ENCODE results near the gene KLHL40. TPM values are rescaled to one million over a fixed set of nuclear protein-coding genes. Genes with fewer than 3 reads are reported as not detected.

Gene KLHL40
- polyA plus RNA-seq, 1 experiment, result not detected

DNA sequence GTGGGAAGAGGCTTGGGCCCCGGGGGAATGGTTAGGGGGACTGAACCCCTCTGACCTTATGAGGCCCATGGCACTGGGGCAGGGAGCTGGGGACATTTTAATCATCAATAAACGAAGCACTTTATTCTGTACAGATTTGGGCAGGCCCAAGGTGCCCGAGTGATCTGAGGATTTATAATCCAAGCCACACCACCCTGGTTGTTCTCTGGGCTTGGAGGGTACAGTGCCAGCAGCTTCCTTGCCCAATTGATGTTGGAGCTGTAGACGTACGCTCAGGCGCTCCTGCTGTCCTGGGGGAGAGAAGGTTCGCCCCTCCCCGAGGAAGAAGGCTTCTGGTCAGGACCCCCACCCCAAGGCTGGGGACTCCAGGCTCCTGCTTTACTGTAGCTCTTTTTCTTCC, 19.3 kb upstream of the KLHL40 start:
- H3K27ac ChIP-seq (ENCODE audit: low read depth, low read length), result no peak overlapping the region
- H3K27me3 ChIP-seq (ENCODE audit: control insufficient read depth, insufficient read depth, low read length), result peaks cover 11% of the 10 kb centered on the region
- ChIA-PET POLR2A (interaction anchor here (1.1 kb wide), 1 partner anchor 12 kb away, joined by 3 read pairs; the partner anchor contains the start of gene ZBTB47), CTCF (interaction anchor here (1.2 kb wide), 1 partner anchor 79 kb away, joined by 4 read pairs; no protein-coding TSS in a partner anchor)
- peaks cover 10% of the 10 kb centered on the region for H3K9me3 ChIP-seq (ENCODE audit: control insufficient read depth, insufficient read depth, low read length)
- no peak overlapping the region for H3K4me3 ChIP-seq (ENCODE audit: low read depth, low read length)
- no peak for TF ChIP-seq CTCF (IDR thresholded peaks at IDR 0.05; ENCODE audit: low read depth, low read length)
- no peak for DNase-seq (ENCODE audit: low read depth, low spot score)

DNA sequence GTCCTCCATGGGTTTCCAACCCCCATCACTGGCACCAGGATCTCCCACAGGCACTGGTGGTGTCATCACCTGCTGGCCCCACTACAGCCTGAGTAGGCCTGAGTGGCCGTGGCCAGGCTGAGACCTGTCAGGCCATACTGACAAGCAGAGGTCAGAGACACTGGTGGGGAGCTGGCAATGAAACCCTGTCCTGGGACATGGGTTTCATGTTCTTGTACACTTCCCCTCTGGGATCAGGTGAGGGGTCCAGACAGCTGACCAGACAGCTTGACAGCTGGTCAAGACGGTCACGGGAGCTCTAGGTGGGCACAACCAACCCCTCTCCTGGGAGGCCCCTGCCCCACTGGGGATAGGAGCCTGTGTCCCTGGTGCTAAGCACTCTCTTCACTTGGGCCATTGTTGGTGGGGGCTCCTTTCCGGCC, 18.7 kb upstream of the KLHL40 start:
- POLR2A ChIA-PET, result no interaction called here
- no peak overlapping the region for H3K27ac ChIP-seq (ENCODE audit: low read depth, low read length)
- no peak for DNase-seq (ENCODE audit: low read depth, low spot score)
- no peak overlapping the region for H3K4me3 ChIP-seq (ENCODE audit: low read depth, low read length)
- CTCF ChIA-PET, result interaction anchor here (1.2 kb wide), 1 partner anchor 79 kb away, joined by 4 read pairs; no protein-coding TSS in a partner anchor
- peaks cover 10% of the 10 kb centered on the region for H3K9me3 ChIP-seq (ENCODE audit: control insufficient read depth, insufficient read depth, low read length)
- no peak for TF ChIP-seq CTCF (IDR thresholded peaks at IDR 0.05; ENCODE audit: low read depth, low read length)
- peaks cover 11% of the 10 kb centered on the region for H3K27me3 ChIP-seq (ENCODE audit: control insufficient read depth, insufficient read depth, low read length)

GRCh38 chr3:42667096-42667522, 18.2 kb upstream of the KLHL40 start:
- ChIA-PET CTCF (no interaction called here), POLR2A (no interaction called here)
- Histone ChIP-seq H3K27me3 (ENCODE audit: control insufficient read depth, insufficient read depth, low read length) (peaks cover 11% of the 10 kb centered on the region), H3K27ac (ENCODE audit: low read depth, low read length) (no peak overlapping the region), H3K9me3 (ENCODE audit: control insufficient read depth, insufficient read depth, low read length) (peaks cover 10% of the 10 kb centered on the region), H3K4me3 (ENCODE audit: low read depth, low read length) (no peak overlapping the region)
- TF ChIP-seq CTCF (IDR thresholded peaks at IDR 0.05; ENCODE audit: low read depth, low read length), result no peak
- DNase-seq (ENCODE audit: low read depth, low spot score), result no peak

DNA sequence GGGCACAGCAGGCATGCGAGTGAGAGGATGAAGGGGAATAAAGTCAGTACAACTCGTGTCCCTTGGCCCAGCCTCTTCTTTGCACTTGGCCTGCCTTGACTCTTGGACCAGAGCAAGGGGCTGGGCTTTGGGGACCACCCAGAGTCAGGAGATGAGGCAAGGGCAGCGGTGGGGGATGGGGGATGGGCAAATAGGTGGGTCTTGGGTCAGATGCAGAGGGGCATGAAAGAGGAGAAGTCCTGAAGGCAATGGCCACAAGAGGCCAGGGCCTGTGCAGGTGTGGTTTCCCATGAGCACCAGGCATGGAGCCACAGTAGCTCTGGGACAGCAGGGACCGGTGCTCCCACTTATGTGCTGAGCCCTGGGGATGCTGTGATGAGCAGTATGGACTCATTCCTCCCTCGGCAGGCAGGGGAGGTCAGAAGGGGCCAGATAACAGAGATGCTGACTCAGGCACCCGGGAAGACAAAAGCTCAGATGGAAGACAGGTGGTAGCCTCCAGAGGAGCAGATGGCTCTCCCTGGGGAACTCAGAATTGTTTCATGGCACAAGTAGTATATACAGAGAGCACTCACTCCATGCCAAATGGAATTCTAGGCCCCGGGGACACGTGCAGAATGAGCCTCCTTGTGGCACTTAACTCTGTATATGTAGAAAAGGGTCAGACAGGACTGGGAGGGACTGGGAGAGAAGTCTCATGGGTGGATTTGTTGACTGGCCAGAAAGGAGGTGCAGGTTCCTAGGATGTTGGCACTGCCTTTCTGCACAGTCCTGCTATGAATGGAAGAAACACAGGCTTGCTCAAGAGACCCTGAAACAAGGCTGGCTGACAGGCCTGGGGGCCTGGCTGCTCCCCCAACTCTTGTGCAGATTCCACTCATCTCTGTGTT, 17.6 kb upstream of the KLHL40 start:
- ChIA-PET CTCF (no interaction called here), POLR2A (no interaction called here)
- Histone ChIP-seq H3K27me3 (ENCODE audit: control insufficient read depth, insufficient read depth, low read length) (peaks cover 11% of the 10 kb centered on the region), H3K27ac (ENCODE audit: low read depth, low read length) (no peak overlapping the region), H3K4me3 (ENCODE audit: low read depth, low read length) (no peak overlapping the region), H3K9me3 (ENCODE audit: control insufficient read depth, insufficient read depth, low read length) (peaks cover 10% of the 10 kb centered on the region)
- no peak for TF ChIP-seq CTCF (IDR thresholded peaks at IDR 0.05; ENCODE audit: low read depth, low read length)
- no peak for DNase-seq (ENCODE audit: low read depth, low spot score)

- H3K27ac ChIP-seq (ENCODE audit: low read depth, low read length), result no peak overlapping the region
- CTCF ChIA-PET, result no interaction called here
Measured at GRCh38 chr3:42668413-42668760, 16.9 kb upstream of the KLHL40 start.

More at GRCh38 chr3:42668413-42668760, 16.9 kb upstream of the KLHL40 start:
- Histone ChIP-seq H3K4me3 (ENCODE audit: low read depth, low read length) (no peak overlapping the region), H3K9me3 (ENCODE audit: control insufficient read depth, insufficient read depth, low read length) (peaks cover 10% of the 10 kb centered on the region), H3K27me3 (ENCODE audit: control insufficient read depth, insufficient read depth, low read length) (peaks cover 14% of the 10 kb centered on the region)
- DNase-seq (ENCODE audit: low read depth, low spot score), result no peak
- no peak for TF ChIP-seq CTCF (IDR thresholded peaks at IDR 0.05; ENCODE audit: low read depth, low read length)
- POLR2A ChIA-PET, result no interaction called here
